ENCODE measurements around the gene TLR5. TPM values are rescaled to one million over a fixed set of nuclear protein-coding genes. Genes with fewer than 3 reads are reported as not detected.

TLR5 gene
- total RNA-seq, 2 donors from 2014 or later, result not detected

GRCh38 chr1:223147409-223147808, 4.4 kb upstream of the TLR5 start:
- 90 to 96% methylated on average over 2 of the region's 2 CpGs for WGBS, 2 experiments (ENCODE audit: insufficient coverage in 1 of 2, insufficient read length in 1 of 2)
- Mint-ChIP-seq H3K27me3 (ENCODE audit: insufficient read depth) (peaks cover 17% of the 10 kb centered on the region), H3K4me3 (no peak overlapping the region), H3K4me1 (peaks cover 17% of the 10 kb centered on the region), H3K36me3 (ENCODE audit: low read depth) (no peaks in the 10 kb centered on the region), H3K27ac (no peak overlapping the region), H3K9me3 (peaks cover 10% of the 10 kb centered on the region)
- DNase-seq, result no peak
- Histone ChIP-seq H3K9me3 (ENCODE audit: control insufficient read depth, low read length) (no peaks in the 10 kb centered on the region), H3K27ac (ENCODE audit: low read depth, low read length) (no peak overlapping the region), H3K9ac (ENCODE audit: extremely low read depth, low read length, poor library complexity, severe bottlenecking) (no peak overlapping the region), H3K27me3 (ENCODE audit: control insufficient read depth, insufficient read depth, low read length, poor library complexity, severe bottlenecking) (peaks cover 6% of the 10 kb centered on the region), H3K4me3 (ENCODE audit: low read length) (no peak overlapping the region), H3K36me3 (ENCODE audit: control insufficient read depth, insufficient read depth, low read length) (no peaks in the 10 kb centered on the region), H3K4me1 (ENCODE audit: control insufficient read depth, insufficient read depth, low read length) (no peaks in the 10 kb centered on the region)
- TF ChIP-seq CTCF (conservative IDR thresholded peaks at IDR 0.05), result no peak

- Histone ChIP-seq H3K9ac (ENCODE audit: extremely low read depth, low read length, poor library complexity, severe bottlenecking) (no peak overlapping the region), H3K4me1 (ENCODE audit: control insufficient read depth, insufficient read depth, low read length) (no peaks in the 10 kb centered on the region), H3K9me3 (ENCODE audit: control insufficient read depth, low read length) (no peaks in the 10 kb centered on the region), H3K27me3 (ENCODE audit: control insufficient read depth, insufficient read depth, low read length, poor library complexity, severe bottlenecking) (peaks cover 6% of the 10 kb centered on the region), H3K36me3 (ENCODE audit: control insufficient read depth, insufficient read depth, low read length) (no peaks in the 10 kb centered on the region), H3K27ac (ENCODE audit: low read depth, low read length) (no peak overlapping the region), H3K4me3 (ENCODE audit: low read length) (no peak overlapping the region)
- H3K27me3 Mint-ChIP-seq (ENCODE audit: insufficient read depth), result peaks cover 24% of the 10 kb centered on the region
- no peak overlapping the region for H3K27ac Mint-ChIP-seq
- H3K4me1 Mint-ChIP-seq, result peaks cover 11% of the 10 kb centered on the region
- peaks cover 10% of the 10 kb centered on the region for H3K9me3 Mint-ChIP-seq
- WGBS, 2 experiments (ENCODE audit: insufficient coverage in 1 of 2, insufficient read length in 1 of 2), result 86 to 87% methylated on average over 2 of the region's 2 CpGs
- TF ChIP-seq CTCF (conservative IDR thresholded peaks at IDR 0.05), result no peak
- no peak for DNase-seq
- no peak overlapping the region for H3K4me3 Mint-ChIP-seq
- H3K36me3 Mint-ChIP-seq (ENCODE audit: low read depth), result no peaks in the 10 kb centered on the region
These were observed 3.7 kb upstream of the TLR5 start for GRCh38 chr1:223146745-223147144.

- DNase-seq, result no peak
- no peaks in the 10 kb centered on the region for H3K4me1 ChIP-seq (ENCODE audit: control insufficient read depth, insufficient read depth, low read length)
- Mint-ChIP-seq H3K4me3 (no peak overlapping the region), H3K9me3 (peaks cover 10% of the 10 kb centered on the region), H3K27me3 (ENCODE audit: insufficient read depth) (peaks cover 29% of the 10 kb centered on the region), H3K36me3 (ENCODE audit: low read depth) (no peaks in the 10 kb centered on the region), H3K4me1 (peaks cover 13% of the 10 kb centered on the region), H3K27ac (no peak overlapping the region)
- H3K9ac ChIP-seq (ENCODE audit: extremely low read depth, low read length, poor library complexity, severe bottlenecking), result no peak overlapping the region
- H3K27ac ChIP-seq (ENCODE audit: low read depth, low read length), result no peak overlapping the region
- H3K36me3 ChIP-seq (ENCODE audit: control insufficient read depth, insufficient read depth, low read length), result no peaks in the 10 kb centered on the region
- no peaks in the 10 kb centered on the region for H3K9me3 ChIP-seq (ENCODE audit: control insufficient read depth, low read length)
- no peak overlapping the region for H3K4me3 ChIP-seq (ENCODE audit: low read length)
- WGBS, 2 experiments (ENCODE audit: insufficient coverage in 1 of 2, insufficient read length in 1 of 2), result 91 to 93% methylated on average over 5 of the region's 5 CpGs
- H3K27me3 ChIP-seq (ENCODE audit: control insufficient read depth, insufficient read depth, low read length, poor library complexity, severe bottlenecking), result peaks cover 6% of the 10 kb centered on the region
- no peak for TF ChIP-seq CTCF (conservative IDR thresholded peaks at IDR 0.05)
These were observed 1.9 kb upstream of the TLR5 start for GRCh38 chr1:223144914-223145313.

All from endodermal cell (in vitro differentiated cells).